H7 (cell line): ENCODE measurements around the gene IGSF10. TPM values are rescaled to one million over a fixed set of nuclear protein-coding genes. Genes with fewer than 3 reads are reported as not detected.
"Not testable (repeated sequence)": the region's sequence is repeated elsewhere in the genome, so short reads cannot be mapped to it uniquely, and the experiment has no call there.

ENCODE experiments used
- DNase-seq: peaks from one replicate; pipeline ENCODE4 v3.0.0; 2012
- H3K27me3 ChIP-seq: 2 replicates; pipeline ENCODE4 v1.6.0; 2011; ENCODE audit warnings: mild to moderate bottlenecking, low read length; ENCODE audit not compliant: control insufficient read depth, insufficient read depth
- H3K36me3 ChIP-seq: replicated peaks from 2 replicates; pipeline ENCODE4 v1.5.1; 2011; ENCODE audit warnings: low read length; ENCODE audit not compliant: control insufficient read depth, insufficient read depth
- H3K4me3 ChIP-seq: 2 replicates; pipeline ENCODE4 v1.5.1; 2011; ENCODE audit warnings: low read depth, mild to moderate bottlenecking, control low read depth, low read length, moderate library complexity; ENCODE audit not compliant: insufficient read depth
- total RNA-seq: library from RNA; depleted of rRNA; stranded (reverse); fragments of >200 nt; shearing (Covaris generic); gene quantifications from 2 replicates; pipeline ENCODE4 v1.2.3, GENCODE V29; 2014; rRNA removed

IGSF10 gene
- total RNA-seq, result 0.04 and 0.21 TPM in 2 replicates

GRCh38 chr3:151460774-151461450 lies at the start of gene IGSF10:
IGSF10 (minus strand) TSS chr3:151461061; CDS start chr3:151458709, 2,352 bp downstream.
- H3K36me3 ChIP-seq, result no peaks in the 10 kb centered on the region
- DNase-seq, result peak; percentile 88
- peaks cover 10% of the 10 kb centered on the region; the same call in 1 of the 2 replicates for H3K27me3 ChIP-seq
- H3K4me3 ChIP-seq, result peak within 1 kb of the TSS; percentile 42

GRCh38 chr3:151509468-151510135 lies 48.7 kb upstream of the IGSF10 start:
- DNase-seq, H3K4me3 ChIP-seq, H3K36me3 ChIP-seq, H3K27me3 ChIP-seq: not testable (repeated sequence)

GRCh38 chr3:151504606-151505005 lies 43.7 kb upstream of the IGSF10 start:
- Histone ChIP-seq H3K4me3 (no peak overlapping the region), H3K27me3 (no peaks in the 10 kb centered on the region), H3K36me3 (no peaks in the 10 kb centered on the region)
- no peak for DNase-seq

GRCh38 chr3:151503074-151503473 lies 42.2 kb upstream of the IGSF10 start:
- no peak for DNase-seq
- H3K36me3 ChIP-seq, result no peaks in the 10 kb centered on the region
- no peaks in the 10 kb centered on the region for H3K27me3 ChIP-seq
- no peak overlapping the region for H3K4me3 ChIP-seq

- Histone ChIP-seq H3K27me3 (no peaks in the 10 kb centered on the region), H3K36me3 (no peaks in the 10 kb centered on the region), H3K4me3 (no peak overlapping the region)
- no peak for DNase-seq
Observed at GRCh38 chr3:151501923-151502632, 41.2 kb upstream of the IGSF10 start.

GRCh38 chr3:151501171-151501922 lies 40.5 kb upstream of the IGSF10 start:
- DNase-seq, result no peak
- H3K27me3 ChIP-seq, result no peaks in the 10 kb centered on the region
- H3K36me3 ChIP-seq, result no peaks in the 10 kb centered on the region
- H3K4me3 ChIP-seq, result no peak overlapping the region

- Histone ChIP-seq H3K36me3 (no peaks in the 10 kb centered on the region), H3K27me3 (no peaks in the 10 kb centered on the region), H3K4me3 (no peak overlapping the region)
- DNase-seq, result no peak
Observed at GRCh38 chr3:151499168-151499567, 38.3 kb upstream of the IGSF10 start.

- DNase-seq, result no peak
- Histone ChIP-seq H3K27me3 (no peaks in the 10 kb centered on the region), H3K36me3 (no peaks in the 10 kb centered on the region), H3K4me3 (no peak overlapping the region)
Observed at GRCh38 chr3:151491525-151491924, 30.7 kb upstream of the IGSF10 start.

- H3K36me3 ChIP-seq, H3K4me3 ChIP-seq, H3K27me3 ChIP-seq, DNase-seq: not testable (repeated sequence)
Observed at GRCh38 chr3:151487833-151488232, 27.0 kb upstream of the IGSF10 start.

GRCh38 chr3:151483961-151484520 lies 23.2 kb upstream of the IGSF10 start:
- no peak for DNase-seq
- no peaks in the 10 kb centered on the region for H3K27me3 ChIP-seq
- no peaks in the 10 kb centered on the region for H3K36me3 ChIP-seq
- H3K4me3 ChIP-seq, result no peak overlapping the region

- no peak for DNase-seq
- H3K4me3 ChIP-seq, result no peak overlapping the region
- H3K36me3 ChIP-seq, result no peaks in the 10 kb centered on the region
- H3K27me3 ChIP-seq, result no peaks in the 10 kb centered on the region
Observed at GRCh38 chr3:151483488-151483887, 22.6 kb upstream of the IGSF10 start.

- DNase-seq, result no peak
Observed at GRCh38 chr3:151480492-151480891, 19.6 kb upstream of the IGSF10 start.

GRCh38 chr3:151479452-151479851 lies 18.6 kb upstream of the IGSF10 start:
- DNase-seq, result no peak
- H3K36me3 ChIP-seq, result no peaks in the 10 kb centered on the region
- H3K4me3 ChIP-seq, result no peak overlapping the region
- no peaks in the 10 kb centered on the region for H3K27me3 ChIP-seq

More at GRCh38 chr3:151480492-151480891, 19.6 kb upstream of the IGSF10 start:
- H3K4me3 ChIP-seq, result no peak overlapping the region
- H3K27me3 ChIP-seq, result no peaks in the 10 kb centered on the region
- no peaks in the 10 kb centered on the region for H3K36me3 ChIP-seq

GRCh38 chr3:151478335-151478697 lies 17.5 kb upstream of the IGSF10 start:
- no peak for DNase-seq
- Histone ChIP-seq H3K4me3 (no peak overlapping the region), H3K36me3 (no peaks in the 10 kb centered on the region), H3K27me3 (no peaks in the 10 kb centered on the region)
